HG03342 (cell line): Measurements from ENCODE around the gene GARS1.

ENCODE experiments used
- ATAC-seq: cut with Tn5 transposase; IDR thresholded peaks from one replicate; pipeline ENCODE4 v1.9.1; 2021; ENCODE audit warnings: mild to moderate bottlenecking, moderate library complexity; ENCODE audit not compliant: unreplicated experiment

The GARS1 gene

DNA sequence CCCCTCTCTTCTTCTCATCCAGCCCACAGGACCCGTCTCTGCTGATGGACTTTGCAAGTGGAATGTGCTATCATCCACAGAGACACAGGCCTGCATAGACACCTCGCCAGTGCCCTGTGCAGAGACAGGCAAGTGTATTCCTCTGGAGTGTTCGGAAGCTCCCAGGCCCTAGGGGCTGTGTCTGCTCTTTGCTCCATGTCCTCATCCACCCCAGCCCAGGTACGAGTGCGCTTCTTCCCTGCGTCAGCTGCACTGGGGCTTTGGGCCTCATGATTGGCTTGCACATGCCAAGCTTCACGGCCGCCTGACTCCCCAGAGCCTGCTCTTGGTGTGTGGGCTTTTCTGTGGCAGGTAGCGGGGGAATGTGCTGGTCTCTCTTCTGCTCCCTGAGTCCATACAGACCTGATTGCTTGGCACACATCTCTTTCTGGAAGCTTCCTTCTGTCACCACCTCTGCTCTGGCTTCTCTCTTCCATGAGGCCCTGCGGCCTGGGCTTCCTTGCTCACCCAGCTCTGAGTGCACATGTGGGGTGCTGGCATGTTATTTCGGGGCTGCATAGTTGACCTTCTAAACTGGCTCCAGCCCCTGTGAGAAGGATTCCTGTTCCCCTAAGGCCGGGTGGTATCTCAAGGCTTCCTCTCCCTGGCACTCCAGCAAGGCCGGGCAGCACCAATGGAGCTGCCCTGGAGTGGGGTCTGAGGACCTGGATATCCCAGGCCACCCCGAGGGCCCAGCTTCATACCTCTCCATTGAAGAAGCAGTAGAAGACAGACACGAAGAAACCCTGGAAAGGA is 59.8 kb downstream of the GARS1 start:
- no peak for ATAC-seq

DNA sequence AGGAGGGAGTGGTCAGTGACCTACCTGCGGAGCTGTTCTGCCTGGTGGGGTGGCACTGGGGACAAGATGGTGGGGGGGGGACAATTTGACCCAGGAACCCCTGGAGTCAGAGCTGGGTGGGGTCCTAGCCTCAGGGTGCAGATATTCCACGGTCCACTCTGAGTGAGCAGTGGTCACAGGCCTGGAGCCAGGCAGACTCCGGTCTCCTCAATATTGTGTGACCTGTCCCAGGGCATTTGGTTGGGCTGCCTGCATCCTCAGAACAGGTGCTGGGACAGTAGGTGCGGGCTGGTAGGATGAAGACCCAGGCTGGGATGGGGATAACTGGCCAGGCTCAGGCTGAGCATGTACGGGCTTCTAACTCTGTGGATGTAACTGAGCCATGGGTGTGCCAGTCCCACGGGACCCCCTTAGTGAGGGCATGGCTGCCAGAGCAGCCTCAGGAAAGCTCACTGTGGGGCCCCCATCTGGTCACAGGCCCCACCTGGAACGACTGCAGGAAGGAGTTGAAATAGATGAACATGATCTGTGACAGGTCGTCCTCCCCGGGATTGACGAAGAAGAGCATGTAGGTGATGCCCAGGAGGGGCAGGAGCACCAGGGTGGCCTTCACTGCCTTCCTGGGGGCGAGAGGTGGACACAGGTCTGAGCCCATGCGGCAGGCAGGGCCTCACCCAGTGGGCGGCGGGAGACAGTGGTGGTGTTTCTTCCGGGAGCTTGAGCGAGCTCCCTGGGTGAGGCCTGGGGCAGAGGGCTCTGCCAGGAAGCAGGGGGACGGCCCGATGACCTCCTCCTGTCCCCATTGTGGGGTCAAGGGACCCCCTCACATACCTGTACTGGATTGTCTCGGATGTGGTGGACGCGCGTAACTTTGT is 60.7 kb downstream of the GARS1 start:
- ATAC-seq: no peak

DNA sequence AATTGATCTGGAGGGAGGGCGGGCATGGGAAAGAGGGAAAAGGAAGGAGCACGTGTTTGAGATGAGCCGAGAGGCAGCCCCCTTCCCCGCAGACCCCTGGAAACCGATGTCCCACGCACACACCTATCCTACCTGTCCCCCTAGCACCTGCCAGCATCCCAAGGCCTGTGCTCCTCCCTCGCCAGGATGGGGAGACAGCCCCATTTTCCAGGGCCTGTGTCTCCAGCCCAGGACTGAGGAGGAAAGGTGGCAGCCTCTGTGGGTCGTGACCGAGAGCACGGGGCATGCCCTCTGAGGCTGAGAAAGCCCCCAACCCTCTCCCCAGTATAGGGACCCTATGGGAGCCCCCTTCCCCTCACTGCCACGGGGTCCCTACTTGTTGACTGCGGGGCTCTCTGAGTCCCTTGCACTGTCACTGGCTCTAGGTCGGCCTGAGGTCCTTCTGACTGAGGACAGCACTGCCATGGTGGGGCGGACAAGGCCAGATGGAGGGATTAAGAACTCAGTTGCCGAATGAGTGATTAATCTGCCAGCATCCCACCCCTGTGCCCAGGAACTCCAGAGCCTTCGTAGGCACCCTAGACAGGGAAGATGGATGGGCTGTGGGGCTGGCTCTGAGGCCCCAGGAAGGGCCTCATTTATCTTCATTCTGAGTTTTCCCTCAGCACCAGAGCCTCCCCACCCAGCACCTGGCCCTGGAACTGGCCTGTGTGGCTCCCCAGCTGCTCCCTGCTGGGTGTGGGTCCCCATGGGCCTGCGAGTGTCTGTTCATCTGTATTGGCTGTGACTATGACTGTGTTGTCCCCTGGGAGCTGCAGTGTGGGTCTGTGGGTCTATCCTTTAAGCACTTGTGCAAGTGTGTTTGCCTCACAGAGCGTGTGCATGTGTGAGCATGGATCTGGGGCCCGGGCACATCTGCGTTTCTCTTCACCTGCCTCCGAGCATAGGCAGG is 61.6 kb downstream of the GARS1 start:
- no peak for ATAC-seq

DNA sequence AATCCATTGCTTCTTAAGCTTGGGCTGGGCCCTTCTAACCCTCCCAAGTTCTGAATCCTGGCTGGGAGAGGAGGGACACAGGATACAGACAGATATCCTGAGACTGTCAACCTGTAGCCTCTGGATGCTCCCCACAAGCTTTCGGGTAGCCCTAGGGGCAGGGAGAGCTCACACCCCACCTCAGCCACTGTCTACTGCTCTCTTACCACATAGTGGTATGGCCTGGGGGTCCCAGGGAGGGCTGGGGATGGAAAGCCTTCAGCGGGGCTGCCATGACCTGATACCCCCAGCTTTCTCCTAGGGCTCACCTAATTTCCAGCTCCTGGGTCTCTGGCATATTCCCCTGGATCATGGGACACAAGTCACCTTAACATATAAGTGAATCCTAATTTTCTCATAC is 62.5 kb downstream of the GARS1 start:
- ATAC-seq: no peak

DNA sequence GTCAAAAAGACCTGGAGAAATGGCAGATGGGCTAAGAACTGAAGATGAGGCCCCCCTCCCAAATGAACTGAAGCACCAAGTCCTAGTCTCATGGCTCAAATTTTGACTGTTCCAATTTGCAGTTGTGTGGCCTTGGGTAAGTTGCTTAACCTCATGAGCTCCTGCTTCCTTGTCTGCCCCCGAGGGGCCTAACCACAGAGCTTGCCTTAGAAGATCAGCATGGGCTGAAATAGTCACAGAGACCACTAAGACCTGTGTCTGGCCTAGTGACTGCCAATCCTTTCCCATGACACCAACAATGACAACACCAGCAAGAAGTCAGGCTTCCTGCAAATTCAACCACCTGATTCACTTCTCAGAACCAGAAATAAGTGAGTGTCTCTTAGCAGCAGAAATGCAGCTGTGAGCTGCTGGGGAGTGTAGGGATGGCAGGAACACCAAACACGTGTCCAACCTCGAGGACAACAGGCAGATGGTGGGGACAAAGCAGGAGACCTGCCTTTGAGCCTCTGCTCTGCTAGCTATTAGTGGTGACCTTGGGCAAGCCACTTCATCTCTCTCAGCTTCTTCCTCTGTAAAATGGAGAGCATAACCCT is 63.9 kb downstream of the GARS1 start:
- no peak for ATAC-seq

- no peak for ATAC-seq
These were observed 64.6 kb downstream of the GARS1 start for GRCh38 chr7:30659312-30659711.

GRCh38 chr7:30660331-30661255 is 65.9 kb downstream of the GARS1 start:
- ATAC-seq: no peak

DNA sequence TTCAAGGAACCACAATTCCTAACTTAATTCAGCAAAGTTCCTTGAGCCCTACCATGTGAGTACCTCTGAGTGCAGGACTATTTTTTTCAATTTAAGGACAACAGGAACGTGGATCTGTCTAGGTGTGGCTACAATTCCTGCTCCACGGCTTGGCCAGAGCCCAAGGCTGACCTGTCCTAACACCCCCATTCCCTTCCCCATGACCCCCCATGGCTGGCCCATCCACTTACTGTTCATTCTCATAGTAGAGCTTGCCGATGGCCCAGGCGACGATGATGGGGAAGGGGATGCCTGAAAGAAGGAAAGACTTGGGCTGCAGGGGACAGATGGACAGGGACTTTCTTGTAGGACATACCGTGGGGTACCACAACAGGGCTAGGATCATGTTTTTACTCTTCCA is 67.2 kb downstream of the GARS1 start:
- no peak for ATAC-seq

GRCh38 chr7:30662431-30662939 is 67.8 kb downstream of the GARS1 start:
- no peak for ATAC-seq

DNA sequence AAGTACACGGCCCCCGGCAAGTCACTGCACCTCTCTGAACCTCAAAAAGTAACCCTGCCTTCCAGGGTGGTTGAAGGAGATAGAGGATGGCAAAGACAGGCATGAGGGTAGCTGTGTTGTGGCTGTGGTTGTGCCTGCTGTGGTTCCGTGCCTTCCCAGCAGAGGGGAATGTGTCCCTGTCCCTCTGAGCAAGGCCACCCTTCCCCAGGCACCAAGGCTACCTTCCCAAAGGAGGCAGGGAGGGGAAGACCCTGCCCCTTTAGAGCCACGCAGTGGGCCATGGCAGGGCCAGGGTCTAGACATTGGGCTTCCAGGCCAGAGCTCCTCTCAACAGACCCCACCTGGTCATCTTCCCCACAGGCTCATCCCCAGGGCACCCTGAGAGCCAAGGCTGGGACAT is 68.7 kb downstream of the GARS1 start:
- no peak for ATAC-seq

DNA sequence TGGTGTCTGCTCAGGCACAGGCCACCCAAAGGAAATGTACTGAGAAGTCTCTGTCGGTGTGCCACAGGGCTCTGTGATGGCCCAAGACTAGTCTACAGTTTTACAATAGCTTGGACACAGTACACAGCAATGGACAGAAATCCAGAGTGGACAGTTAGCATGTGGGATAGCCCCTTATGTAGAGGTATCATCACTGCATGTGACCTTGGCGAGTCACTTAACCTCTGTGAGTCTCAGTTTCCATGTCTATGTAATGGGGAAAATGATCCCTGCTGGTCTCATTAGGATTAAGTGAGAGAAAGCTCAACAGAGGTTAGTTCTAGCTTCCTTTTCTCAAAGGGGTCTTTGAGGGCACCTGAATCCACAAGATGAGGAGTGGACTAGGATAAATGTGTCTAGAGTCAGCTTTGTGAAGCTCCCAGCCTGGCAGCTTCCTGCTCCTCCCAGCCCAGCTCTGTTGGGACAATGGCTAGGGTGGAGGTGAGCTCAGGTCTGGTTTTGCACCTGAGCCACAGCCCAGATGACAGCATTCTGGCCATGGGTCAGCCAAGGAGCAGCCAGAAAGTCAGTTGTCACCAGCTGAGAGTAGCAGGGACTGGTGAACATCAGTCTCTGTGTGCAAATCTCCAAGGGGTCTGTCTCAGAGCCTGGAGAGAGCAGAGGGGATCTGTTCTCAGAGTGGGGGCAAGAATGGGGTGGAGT is 69.7 kb downstream of the GARS1 start:
- ATAC-seq: no peak

DNA sequence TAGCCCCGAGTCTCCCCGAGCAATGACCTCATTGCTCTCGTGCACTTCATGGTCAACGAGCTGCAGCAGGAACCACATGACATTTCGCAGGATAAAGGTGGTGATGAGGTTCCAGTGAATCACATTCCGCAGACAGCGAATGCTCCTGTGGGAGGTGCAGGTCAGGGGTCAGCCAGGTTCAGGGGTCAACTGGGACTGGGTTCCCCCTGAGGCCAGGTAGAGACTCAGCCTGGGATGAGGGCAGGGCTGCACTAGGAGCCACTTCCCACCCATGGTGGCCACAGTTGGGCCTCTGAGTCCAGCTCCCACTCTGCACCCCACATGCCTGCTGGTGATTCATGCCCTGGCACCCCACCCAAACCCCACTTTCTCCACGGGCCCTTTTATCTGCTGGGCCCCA is 70.4 kb downstream of the GARS1 start:
- ATAC-seq: no peak

- ATAC-seq: no peak
These were observed 70.8 kb downstream of the GARS1 start for GRCh38 chr7:30665449-30665848.

GRCh38 chr7:30667172-30667571 is 72.5 kb downstream of the GARS1 start:
- ATAC-seq: no peak

GRCh38 chr7:30668102-30668501 is 73.4 kb downstream of the GARS1 start:
- ATAC-seq: no peak

GRCh38 chr7:30671793-30672465 is 77.3 kb downstream of the GARS1 start:
- no peak for ATAC-seq

DNA sequence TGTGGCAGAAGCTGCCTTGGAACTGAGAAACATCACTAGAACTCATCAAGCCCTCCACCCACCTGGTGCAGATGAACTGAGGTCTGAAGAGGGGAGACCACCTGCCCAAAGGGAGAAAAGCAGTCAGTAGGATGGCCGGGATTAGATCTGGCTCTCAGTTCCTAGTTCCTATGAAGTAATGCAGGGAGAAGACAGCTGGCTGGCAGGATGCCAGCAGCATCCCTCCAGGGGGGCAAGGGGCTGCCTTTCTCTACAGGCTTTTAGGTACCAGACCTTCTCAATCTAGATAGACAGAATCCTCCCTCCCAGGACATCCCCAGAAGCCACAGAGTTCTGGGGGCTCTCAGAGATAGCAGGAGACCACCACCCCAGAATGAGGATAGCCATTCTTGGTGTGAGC is 79.7 kb downstream of the GARS1 start:
- ATAC-seq: no peak

GRCh38 chr7:30674876-30675275 is 80.2 kb downstream of the GARS1 start:
- ATAC-seq: no peak
